ENCODE data around the gene FAM240A. TPM values are rescaled to one million over a fixed set of nuclear protein-coding genes. Genes with fewer than 3 reads are reported as not detected.

Gene FAM240A
- total and polyA plus RNA-seq, 10 of the 15 experiments (the other 5 are each of a cell fraction or from before 2014, with no cell fraction given): not detected

DNA sequence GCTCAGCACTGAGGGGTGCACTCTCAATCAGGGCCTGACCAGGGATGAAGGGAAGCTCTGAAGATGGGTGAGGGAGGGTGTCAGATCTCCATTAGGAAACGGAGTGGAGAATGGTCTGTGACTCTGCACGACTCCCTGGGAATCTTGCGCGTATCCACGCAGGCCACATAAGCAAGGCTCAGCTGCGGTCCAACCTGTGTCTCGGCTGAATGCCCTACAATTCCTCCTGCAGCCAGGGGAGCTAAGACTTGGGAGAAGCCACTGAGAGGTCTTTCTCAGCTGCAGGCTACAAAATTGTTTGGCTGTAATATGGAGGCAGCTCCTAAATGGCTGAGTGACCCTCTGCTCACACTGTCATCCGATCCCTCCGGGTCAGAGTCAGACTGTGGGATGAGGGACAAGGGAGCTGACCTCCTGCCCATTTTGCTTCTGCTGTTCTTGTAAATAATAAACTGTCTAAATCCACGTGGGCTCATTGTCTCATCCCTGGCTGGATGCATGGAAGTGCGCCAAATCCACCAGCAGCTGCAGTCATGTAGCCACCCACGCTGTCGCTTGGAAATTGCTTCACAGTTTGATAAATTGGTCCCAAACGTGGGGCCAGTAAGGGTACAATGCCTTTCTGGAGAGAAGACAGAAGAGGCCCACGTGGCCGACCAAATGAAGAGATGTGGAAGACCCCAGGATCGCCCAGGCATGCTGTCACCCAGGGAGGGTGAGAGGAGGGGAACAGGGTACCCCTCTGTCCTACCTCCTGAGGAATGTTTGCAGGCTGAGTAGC lies 50.6 kb downstream of the FAM240A start:
- 52% methylated on average over 17 of the region's 17 CpGs for WGBS (ENCODE audit: insufficient coverage, insufficient replicate concordance, low lambda C conversion rate, missing lambda C conversion rate)
- CTCF ChIA-PET: interaction anchor here (1.8 kb wide), 1 partner anchor 175 kb away, joined by 4 read pairs; no protein-coding TSS in a partner anchor
- BruUV-seq (replicated peaks): no TSS peak

More for the DNA sequence above, 50.6 kb downstream of the FAM240A start:
- SMC1A ChIA-PET (ENCODE audit: uncharacterized antibody, unreplicated experiment): no interaction called here
- H4K20me1 ChIP-seq (ENCODE audit: control insufficient read depth, insufficient read depth): no peaks in the 10 kb centered on the region; the same call in 1 of the 2 replicates
- H3K27me3 ChIP-seq (replicated peaks in 1 of 2; ENCODE audit: control insufficient read depth in 2 of 2, insufficient read depth in 2 of 2, low read length in 1 of 2): peaks cover 3 to 5% of the 10 kb centered on the region in 2 experiments; a peak in 3 of 4 replicates
- no peak for ATAC-seq
- intact Hi-C loops (cut with micrococcal nuclease; ENCODE audit: unreplicated experiment) (no loop called here), in situ Hi-C loops (cut with MboI) (no loop called here)
- POLR2A ChIA-PET: no interaction called here
- H3K4me1 ChIP-seq (ENCODE audit: control insufficient read depth, insufficient read depth, low read length): no peaks in the 10 kb centered on the region
- TF ChIP-seq, protein P1, sequence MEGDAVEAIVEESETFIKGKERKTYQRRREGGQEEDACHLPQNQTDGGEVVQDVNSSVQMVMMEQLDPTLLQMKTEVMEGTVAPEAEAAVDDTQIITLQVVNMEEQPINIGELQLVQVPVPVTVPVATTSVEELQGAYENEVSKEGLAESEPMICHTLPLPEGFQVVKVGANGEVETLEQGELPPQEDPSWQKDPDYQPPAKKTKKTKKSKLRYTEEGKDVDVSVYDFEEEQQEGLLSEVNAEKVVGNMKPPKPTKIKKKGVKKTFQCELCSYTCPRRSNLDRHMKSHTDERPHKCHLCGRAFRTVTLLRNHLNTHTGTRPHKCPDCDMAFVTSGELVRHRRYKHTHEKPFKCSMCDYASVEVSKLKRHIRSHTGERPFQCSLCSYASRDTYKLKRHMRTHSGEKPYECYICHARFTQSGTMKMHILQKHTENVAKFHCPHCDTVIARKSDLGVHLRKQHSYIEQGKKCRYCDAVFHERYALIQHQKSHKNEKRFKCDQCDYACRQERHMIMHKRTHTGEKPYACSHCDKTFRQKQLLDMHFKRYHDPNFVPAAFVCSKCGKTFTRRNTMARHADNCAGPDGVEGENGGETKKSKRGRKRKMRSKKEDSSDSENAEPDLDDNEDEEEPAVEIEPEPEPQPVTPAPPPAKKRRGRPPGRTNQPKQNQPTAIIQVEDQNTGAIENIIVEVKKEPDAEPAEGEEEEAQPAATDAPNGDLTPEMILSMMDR (IDR thresholded peaks at IDR 0.05 in 2 of 3, conservative IDR thresholded peaks at IDR 0.05 in 1 of 3; ENCODE audit: control insufficient read depth in 2 of 3, extremely low read depth in 1 of 3, insufficient read depth in 1 of 3, low read depth in 3 of 3, low read length in 3 of 3): no peak
- TF ChIP-seq, protein P2, sequence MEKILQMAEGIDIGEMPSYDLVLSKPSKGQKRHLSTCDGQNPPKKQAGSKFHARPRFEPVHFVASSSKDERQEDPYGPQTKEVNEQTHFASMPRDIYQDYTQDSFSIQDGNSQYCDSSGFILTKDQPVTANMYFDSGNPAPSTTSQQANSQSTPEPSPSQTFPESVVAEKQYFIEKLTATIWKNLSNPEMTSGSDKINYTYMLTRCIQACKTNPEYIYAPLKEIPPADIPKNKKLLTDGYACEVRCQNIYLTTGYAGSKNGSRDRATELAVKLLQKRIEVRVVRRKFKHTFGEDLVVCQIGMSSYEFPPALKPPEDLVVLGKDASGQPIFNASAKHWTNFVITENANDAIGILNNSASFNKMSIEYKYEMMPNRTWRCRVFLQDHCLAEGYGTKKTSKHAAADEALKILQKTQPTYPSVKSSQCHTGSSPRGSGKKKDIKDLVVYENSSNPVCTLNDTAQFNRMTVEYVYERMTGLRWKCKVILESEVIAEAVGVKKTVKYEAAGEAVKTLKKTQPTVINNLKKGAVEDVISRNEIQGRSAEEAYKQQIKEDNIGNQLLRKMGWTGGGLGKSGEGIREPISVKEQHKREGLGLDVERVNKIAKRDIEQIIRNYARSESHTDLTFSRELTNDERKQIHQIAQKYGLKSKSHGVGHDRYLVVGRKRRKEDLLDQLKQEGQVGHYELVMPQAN (conservative IDR thresholded peaks at IDR 0.05): no peak
- TF ChIP-seq, protein P3, sequence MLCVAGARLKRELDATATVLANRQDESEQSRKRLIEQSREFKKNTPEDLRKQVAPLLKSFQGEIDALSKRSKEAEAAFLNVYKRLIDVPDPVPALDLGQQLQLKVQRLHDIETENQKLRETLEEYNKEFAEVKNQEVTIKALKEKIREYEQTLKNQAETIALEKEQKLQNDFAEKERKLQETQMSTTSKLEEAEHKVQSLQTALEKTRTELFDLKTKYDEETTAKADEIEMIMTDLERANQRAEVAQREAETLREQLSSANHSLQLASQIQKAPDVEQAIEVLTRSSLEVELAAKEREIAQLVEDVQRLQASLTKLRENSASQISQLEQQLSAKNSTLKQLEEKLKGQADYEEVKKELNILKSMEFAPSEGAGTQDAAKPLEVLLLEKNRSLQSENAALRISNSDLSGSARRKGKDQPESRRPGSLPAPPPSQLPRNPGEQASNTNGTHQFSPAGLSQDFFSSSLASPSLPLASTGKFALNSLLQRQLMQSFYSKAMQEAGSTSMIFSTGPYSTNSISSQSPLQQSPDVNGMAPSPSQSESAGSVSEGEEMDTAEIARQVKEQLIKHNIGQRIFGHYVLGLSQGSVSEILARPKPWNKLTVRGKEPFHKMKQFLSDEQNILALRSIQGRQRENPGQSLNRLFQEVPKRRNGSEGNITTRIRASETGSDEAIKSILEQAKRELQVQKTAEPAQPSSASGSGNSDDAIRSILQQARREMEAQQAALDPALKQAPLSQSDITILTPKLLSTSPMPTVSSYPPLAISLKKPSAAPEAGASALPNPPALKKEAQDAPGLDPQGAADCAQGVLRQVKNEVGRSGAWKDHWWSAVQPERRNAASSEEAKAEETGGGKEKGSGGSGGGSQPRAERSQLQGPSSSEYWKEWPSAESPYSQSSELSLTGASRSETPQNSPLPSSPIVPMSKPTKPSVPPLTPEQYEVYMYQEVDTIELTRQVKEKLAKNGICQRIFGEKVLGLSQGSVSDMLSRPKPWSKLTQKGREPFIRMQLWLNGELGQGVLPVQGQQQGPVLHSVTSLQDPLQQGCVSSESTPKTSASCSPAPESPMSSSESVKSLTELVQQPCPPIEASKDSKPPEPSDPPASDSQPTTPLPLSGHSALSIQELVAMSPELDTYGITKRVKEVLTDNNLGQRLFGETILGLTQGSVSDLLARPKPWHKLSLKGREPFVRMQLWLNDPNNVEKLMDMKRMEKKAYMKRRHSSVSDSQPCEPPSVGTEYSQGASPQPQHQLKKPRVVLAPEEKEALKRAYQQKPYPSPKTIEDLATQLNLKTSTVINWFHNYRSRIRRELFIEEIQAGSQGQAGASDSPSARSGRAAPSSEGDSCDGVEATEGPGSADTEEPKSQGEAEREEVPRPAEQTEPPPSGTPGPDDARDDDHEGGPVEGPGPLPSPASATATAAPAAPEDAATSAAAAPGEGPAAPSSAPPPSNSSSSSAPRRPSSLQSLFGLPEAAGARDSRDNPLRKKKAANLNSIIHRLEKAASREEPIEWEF (IDR thresholded peaks at IDR 0.05; ENCODE audit: insufficient replicate concordance, low read depth, low read length): no peak
- TF ChIP-seq BMI1 (IDR thresholded peaks at IDR 0.05; ENCODE audit: borderline replicate concordance) (no peak), JUNB (IDR thresholded peaks at IDR 0.05) (no peak), SREBF1 (IDR thresholded peaks at IDR 0.05; ENCODE audit: low read length) (no peak)
- TF ChIP-seq, protein P4, sequence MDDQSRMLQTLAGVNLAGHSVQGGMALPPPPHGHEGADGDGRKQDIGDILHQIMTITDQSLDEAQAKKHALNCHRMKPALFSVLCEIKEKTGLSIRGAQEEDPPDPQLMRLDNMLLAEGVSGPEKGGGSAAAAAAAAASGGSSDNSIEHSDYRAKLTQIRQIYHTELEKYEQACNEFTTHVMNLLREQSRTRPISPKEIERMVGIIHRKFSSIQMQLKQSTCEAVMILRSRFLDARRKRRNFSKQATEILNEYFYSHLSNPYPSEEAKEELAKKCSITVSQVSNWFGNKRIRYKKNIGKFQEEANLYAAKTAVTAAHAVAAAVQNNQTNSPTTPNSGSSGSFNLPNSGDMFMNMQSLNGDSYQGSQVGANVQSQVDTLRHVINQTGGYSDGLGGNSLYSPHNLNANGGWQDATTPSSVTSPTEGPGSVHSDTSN (IDR thresholded peaks at IDR 0.05; ENCODE audit: insufficient replicate concordance, low read depth, low read length): no peak
- H3K4me2 ChIP-seq (ENCODE audit: control insufficient read depth, insufficient read depth): no peak overlapping the region
- RAD21 ChIA-PET (ENCODE audit: unreplicated experiment): interaction anchor here (1.1 kb wide), 1 partner anchor 175 kb away, joined by 3 read pairs; no protein-coding TSS in a partner anchor
- no peak for FAIRE-seq
- H3K4me3 ChIP-seq: no peak overlapping the region
- no peaks in the 10 kb centered on the region for H3K36me3 ChIP-seq (ENCODE audit: control insufficient read depth in 2 of 2, insufficient read depth in 2 of 2, low read length in 1 of 2)
- DNase-seq (ENCODE audit: low read depth, low spot score): no peak
- H3K9me3 ChIP-seq (replicated peaks; ENCODE audit: control insufficient read depth, insufficient read depth, low read length): no peaks in the 10 kb centered on the region
- H3K9ac ChIP-seq (ENCODE audit: control insufficient read depth, insufficient read depth, low read length): no peak overlapping the region
- H3K27ac ChIP-seq (ENCODE audit: control insufficient read depth, insufficient read depth): no peak overlapping the region
- H3K79me2 ChIP-seq (ENCODE audit: control insufficient read depth, insufficient read depth, low read length): no peaks in the 10 kb centered on the region
- no peak overlapping the region for H2AFZ ChIP-seq (ENCODE audit: control insufficient read depth, low read depth, low read length)

All from GM12878 (cell line).